Esophagus (tissue), 2 donors: ENCODE results near the gene GDF10. TPM values are rescaled to one million over a fixed set of nuclear protein-coding genes. Genes with fewer than 3 reads are reported as not detected.

Experiments
- H3K27ac ChIP-seq, 2 donors: one replicate each; pipeline ENCODE4 v1.5.1; 2013; ENCODE audit warnings: low read depth in 2 of 2, mild to moderate bottlenecking in 2 of 2, inconsistent platforms in 1 of 2, low read length in 1 of 2, moderate library complexity in 1 of 2
- H3K27me3 ChIP-seq, 2 donors: one replicate each; pipeline ENCODE4 v1.6.1; 2013; ENCODE audit warnings: low read length in 2 of 2, control low read depth in 1 of 2, mild to moderate bottlenecking in 1 of 2; ENCODE audit not compliant: insufficient read depth in 2 of 2, control insufficient read depth in 1 of 2
- H3K36me3 ChIP-seq, 2 donors: one replicate each; pipeline ENCODE4 v1.6.1; 2013; ENCODE audit warnings: low read length in 1 of 2; ENCODE audit not compliant: control insufficient read depth in 2 of 2, insufficient read depth in 2 of 2
- H3K4me1 ChIP-seq, 2 donors: one replicate each; pipeline ENCODE4 v1.6.1; 2013; ENCODE audit warnings: low read length in 1 of 2; ENCODE audit not compliant: control insufficient read depth in 2 of 2, insufficient read depth in 2 of 2
- H3K4me3 ChIP-seq, 2 donors: one replicate each; pipeline ENCODE4 v1.5.1; 2013; ENCODE audit warnings: low read length in 2 of 2, mild to moderate bottlenecking in 2 of 2, low read depth in 1 of 2, moderate library complexity in 1 of 2
- H3K9me3 ChIP-seq, 2 donors: one replicate each; pipeline ENCODE4 v1.6.1; 2013; ENCODE audit warnings: mild to moderate bottlenecking in 2 of 2, low read depth in 1 of 2, low read length in 1 of 2, moderate library complexity in 1 of 2; ENCODE audit not compliant: control insufficient read depth in 2 of 2, insufficient read depth in 1 of 2
- WGBS, 2 donors: extraction: QIAGEN DNeasy Blood & Tissue Kit; methylation state at CpG; one replicate each; pipeline ENCODE4 v1.1.7; 2013; 5-methylcytosine and 5-hydroxymethylcytosine counted together
- polyA plus RNA-seq, 2 donors: library from polyadenylated mRNA; stranded (reverse); fragments of 200-250 nt; gene quantifications; one replicate each; pipeline ENCODE4 v1.2.3, GENCODE V29; 2013
- donor health status: healthy with polysubstance abuse.
- donor health status: Bipolar disorder and iron deficiency.

GDF10 gene
- polyA plus RNA-seq, 2 donors = 0.22 to 0.33 TPM

DNA sequence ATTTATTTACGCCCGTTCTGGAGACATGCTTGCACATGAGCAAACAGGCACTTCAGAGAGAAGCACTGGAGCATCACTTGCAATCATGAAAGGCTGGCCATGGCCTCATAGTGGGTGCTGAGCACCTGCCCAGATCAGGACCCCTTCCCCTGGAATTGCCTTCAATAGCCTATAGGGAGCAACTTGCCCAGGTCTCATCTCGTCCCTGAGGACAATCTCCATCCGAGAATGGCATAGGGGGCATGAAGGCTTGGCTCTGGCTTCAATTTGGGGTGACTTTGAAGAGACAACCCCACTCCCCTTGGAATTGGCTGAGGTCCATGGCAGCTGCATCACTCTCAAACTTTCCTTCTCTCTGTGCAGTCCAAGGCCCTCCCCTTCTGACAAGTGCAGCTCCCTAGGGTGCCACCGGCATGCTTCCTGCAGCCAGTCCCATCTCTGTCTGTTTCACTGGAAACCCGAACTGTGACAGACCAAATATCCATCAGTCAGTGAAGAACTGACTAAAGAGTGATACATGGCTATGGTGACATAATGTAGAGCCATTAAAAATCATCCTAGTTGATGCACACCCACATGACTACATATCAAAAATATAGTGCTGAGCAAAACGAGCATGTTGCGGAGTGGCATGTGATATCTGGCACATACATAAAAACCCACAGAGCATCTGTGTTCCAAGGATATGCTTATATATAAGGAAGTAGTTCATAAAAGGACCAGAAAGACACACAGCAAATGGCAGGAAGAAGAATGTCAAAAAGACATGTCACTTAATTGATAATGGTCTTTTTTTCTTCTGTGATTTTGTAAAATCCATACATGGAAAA is 34.7 kb downstream of the GDF10 start:
- WGBS, 2 donors = 79 to 83% methylated on average over 8 of the region's 8 CpGs
- no peaks in the 10 kb centered on the region for H3K4me1 ChIP-seq
- H3K36me3 ChIP-seq = no peaks in the 10 kb centered on the region
- no peak overlapping the region for H3K27ac ChIP-seq
- no peak overlapping the region for H3K4me3 ChIP-seq
- H3K27me3 ChIP-seq = peaks cover 0 to 3% of the 10 kb centered on the region in 2 donors
- no peaks in the 10 kb centered on the region for H3K9me3 ChIP-seq

DNA sequence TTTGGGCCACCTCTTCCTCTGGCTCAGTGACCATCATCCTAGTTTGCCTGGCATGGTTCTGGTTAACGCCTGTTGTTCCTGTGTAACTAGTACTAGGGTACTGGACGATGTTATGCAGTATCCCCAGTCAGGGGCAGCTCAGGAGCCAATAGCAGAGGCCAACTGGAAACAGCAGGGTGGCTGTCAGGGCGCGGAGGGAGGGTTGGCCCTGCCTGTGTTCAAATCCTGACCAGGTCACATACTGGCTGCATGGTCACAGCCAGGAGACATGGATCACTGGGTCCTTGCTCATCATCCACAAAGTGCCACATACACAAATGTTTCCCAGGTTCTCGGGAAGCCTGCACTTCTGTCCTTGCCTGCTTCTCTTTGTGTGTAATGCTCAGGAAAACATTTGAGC is 35.9 kb downstream of the GDF10 start:
- Histone ChIP-seq H3K27me3 (peaks cover 0 to 3% of the 10 kb centered on the region in 2 donors), H3K9me3 (no peaks in the 10 kb centered on the region), H3K27ac (no peak overlapping the region), H3K36me3 (no peaks in the 10 kb centered on the region), H3K4me3 (no peak overlapping the region), H3K4me1 (no peaks in the 10 kb centered on the region)
- 87 to 92% methylated on average over 5 of the region's 5 CpGs for WGBS, 2 donors

DNA sequence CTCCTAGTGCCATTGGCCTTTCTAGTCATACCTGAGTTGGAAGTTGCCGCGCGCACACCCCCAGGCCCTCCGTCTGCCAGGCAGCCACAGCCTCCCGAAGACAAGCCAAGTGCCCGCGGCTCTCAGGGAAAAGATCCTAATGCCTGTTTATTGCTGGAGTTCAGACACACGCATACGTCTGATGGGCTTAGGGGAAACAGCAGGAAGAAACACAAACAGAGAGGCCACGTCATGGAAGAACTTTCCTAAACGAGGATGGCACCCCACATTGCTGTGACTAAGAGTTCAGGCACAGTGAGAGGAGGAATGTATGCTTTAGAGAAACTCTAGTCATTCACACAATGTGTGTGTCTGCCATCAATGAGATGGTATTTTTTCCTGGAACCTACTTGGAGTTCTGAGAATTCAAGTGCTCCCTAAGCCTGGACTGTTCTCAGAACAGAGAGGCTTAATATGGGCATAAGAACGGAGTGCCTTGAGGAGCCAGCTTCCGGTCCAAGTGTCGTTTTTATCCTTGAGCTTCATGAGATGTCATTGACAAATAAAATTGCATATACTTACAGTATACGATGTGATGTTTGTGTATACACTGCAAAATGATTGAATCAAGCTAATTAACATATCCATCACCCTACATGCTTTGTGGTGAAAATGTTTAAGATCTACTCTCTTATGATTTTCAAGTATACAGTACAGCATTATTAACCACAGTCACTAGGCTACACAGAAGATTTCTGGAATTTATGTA is 36.6 kb downstream of the GDF10 start:
- Histone ChIP-seq H3K27me3 (peaks cover 0 to 3% of the 10 kb centered on the region in 2 donors), H3K36me3 (no peaks in the 10 kb centered on the region), H3K4me1 (no peaks in the 10 kb centered on the region), H3K27ac (no peak overlapping the region), H3K4me3 (no peak overlapping the region), H3K9me3 (no peaks in the 10 kb centered on the region)
- WGBS, 2 donors = 72 to 80% methylated on average over 15 of the region's 15 CpGs

DNA sequence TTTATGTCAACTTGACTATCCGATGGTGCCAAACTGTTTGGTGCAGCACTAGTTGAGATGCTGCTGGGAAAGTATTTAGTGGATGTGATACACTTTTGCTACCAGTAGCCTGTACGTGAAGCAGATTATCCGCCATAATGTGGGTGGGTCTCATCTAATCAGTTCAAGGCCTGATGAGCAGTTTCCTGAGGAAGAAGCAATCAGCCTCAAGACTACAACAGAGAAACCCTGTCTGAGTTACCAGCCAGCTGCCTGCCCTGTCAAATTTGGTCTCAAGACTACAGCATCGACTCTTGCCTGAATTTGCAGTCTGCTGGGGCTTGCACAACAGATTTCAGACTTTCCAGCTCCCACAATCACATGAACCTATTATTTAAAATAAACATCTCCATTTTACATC is 37.3 kb downstream of the GDF10 start:
- Histone ChIP-seq H3K4me3 (no peak overlapping the region), H3K9me3 (no peaks in the 10 kb centered on the region), H3K27me3 (no peaks in the 10 kb centered on the region), H3K27ac (no peak overlapping the region), H3K4me1 (no peaks in the 10 kb centered on the region), H3K36me3 (no peaks in the 10 kb centered on the region)
- 73 to 78% methylated on average over 4 of the region's 4 CpGs for WGBS, 2 donors

DNA sequence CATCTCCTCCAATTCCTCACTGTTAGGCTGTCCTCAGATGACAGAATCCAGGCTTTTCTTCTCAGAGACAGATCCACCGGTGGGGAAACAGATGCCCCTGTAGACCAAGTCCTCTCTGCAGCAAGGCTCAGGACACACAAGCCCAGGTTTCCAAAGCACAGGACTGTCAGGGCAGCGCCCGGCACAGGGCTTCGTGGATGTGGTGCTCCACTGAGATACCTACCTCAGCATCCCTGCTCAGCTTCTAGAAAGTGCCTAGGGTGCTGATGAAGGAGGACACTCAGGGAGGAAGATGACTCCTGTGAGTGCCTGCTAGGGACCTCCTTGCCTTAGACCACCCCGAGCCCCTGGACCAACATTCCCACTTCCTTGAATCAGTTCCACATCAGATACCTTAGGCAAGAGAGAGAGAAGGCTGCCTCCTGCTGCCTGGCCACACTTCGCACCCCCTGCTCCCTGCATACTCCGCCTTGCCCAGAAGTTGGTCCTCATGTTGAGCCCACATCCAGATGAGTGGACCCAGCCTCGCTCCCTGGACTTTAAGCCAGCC is 39.3 kb downstream of the GDF10 start:
- 85 to 91% methylated on average over 8 of the region's 8 CpGs for WGBS, 2 donors
- no peaks in the 10 kb centered on the region for H3K27me3 ChIP-seq
- H3K27ac ChIP-seq = no peak overlapping the region
- no peaks in the 10 kb centered on the region for H3K4me1 ChIP-seq
- no peak overlapping the region for H3K4me3 ChIP-seq
- H3K36me3 ChIP-seq = no peaks in the 10 kb centered on the region
- H3K9me3 ChIP-seq = no peaks in the 10 kb centered on the region

DNA sequence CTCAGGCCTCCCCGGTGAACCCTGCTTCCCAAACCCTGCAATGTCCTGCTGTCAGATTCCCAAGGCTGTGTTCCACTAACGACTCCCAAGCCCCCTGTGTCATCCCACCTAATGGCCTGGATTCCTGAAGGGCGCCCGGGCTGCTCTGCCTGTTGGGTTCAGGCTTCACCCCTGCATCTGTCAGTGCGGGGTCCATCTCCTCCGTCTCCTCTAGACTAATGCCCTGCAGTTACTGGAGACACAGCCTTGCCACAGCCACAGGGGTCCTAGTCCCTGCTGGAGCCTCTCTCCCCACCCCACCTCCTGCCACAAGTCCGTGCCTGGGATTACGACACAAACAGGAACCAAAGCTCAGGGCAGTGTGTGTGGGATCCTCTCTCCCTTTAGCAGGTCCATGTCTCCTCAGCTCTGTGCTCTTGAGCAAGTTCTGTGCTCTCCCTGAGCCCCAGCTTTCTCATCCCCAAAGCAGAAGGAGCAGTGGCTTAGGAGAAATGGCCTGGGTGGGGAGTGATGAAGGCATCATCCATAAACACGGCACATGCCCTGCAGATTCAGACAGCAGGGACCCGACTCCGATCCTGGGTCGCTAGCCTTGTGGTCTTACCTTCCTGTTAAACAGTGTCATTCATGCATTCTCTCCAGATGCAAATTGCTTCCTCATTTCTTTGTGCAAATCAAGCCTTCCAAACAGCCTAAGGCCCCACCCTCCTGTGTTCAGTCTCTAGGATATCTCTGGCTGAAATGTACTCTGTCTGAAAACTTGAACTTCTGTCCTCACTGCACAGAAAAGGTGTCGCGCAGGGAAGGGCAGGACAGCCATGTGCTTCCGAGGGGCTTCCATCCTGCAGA is 40.0 kb downstream of the GDF10 start:
- Histone ChIP-seq H3K4me3 (no peak overlapping the region), H3K4me1 (no peaks in the 10 kb centered on the region), H3K27ac (no peak overlapping the region), H3K9me3 (no peaks in the 10 kb centered on the region), H3K27me3 (no peaks in the 10 kb centered on the region), H3K36me3 (no peaks in the 10 kb centered on the region)
- 78 to 82% methylated on average over 15 of the region's 15 CpGs for WGBS, 2 donors

DNA sequence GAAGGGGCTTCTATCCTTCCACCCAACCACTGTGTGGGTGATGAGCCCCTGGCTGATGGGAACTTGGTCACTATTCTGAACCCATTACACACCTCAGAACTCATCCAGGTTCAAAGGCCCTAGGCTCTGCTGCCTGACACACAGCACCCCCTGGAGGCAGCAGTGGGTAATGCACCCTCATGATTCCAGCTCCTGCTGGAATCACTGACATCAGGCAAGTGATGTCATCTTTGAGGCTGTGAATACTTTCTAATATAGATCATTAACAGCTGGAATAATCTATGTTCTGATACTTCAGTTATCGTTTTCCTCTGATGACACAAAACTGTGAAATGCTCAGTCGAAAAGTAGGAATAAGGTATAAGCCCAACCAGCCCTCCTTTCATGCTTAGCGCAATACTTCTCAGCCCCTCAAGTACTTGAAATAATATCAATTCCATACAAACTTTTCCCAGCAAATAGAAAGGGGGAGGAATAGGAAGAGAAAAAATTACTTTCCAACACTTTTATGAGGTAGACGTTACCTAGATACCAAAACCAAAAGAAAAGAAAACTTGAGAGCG is 40.7 kb downstream of the GDF10 start:
- WGBS, 2 donors = 70 to 71% methylated on average over 5 of the region's 5 CpGs
- Histone ChIP-seq H3K36me3 (no peaks in the 10 kb centered on the region), H3K27me3 (no peaks in the 10 kb centered on the region), H3K4me1 (no peaks in the 10 kb centered on the region), H3K27ac (no peak overlapping the region), H3K4me3 (no peak overlapping the region), H3K9me3 (no peaks in the 10 kb centered on the region)

DNA sequence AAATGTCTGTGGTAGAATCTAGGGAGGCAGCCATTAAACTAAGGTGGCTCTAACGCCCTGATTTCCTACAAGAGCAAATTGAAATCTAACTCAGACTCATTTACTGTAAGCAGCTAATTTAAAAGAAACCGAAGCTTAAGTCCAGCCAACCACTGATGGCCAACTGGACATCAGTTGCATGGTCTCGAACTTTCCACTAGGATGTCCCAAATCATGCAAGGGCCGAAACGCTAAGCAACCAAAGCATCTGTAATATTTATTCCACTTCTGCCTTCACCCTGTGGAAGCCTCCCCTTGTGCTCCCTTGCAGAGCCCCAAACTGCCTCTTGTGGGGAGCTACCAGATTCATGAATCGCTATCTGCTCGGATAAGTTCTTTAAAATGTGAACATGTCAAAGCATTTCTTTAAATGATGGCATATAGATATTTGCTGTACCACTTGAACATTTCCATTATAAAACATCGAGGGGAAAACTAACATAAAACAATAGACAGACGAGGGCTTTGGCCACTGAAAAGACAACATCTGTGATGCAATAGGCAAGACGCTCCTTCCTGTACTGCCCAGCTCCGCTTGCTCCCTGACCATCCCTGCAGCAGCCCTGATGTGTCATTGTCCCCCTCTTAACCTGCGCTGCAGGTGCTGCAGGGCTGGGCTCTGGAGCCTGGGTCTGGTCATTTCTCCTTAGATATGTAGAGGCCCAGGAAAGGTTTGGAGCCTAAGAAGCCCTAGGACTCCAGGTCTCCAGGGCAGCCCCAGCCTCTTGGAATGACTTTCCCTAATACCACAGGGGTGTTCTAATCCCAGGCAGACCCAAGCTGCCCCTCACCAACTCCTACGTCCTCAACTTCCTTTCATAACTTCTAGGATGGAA is 45.2 kb downstream of the GDF10 start:
- Histone ChIP-seq H3K27ac (no peak overlapping the region), H3K36me3 (no peaks in the 10 kb centered on the region), H3K9me3 (no peaks in the 10 kb centered on the region), H3K4me3 (no peak overlapping the region), H3K27me3 (no peaks in the 10 kb centered on the region), H3K4me1 (no peaks in the 10 kb centered on the region)
- WGBS, 2 donors = 83 to 90% methylated on average over 13 of the region's 13 CpGs
